HG02642 (cell line): Measurements from ENCODE around the gene ADIPOR1.

Experiments used
- ATAC-seq: cut with Tn5 transposase; IDR thresholded peaks from one replicate; pipeline ENCODE4 v1.9.1; 2021; ENCODE audit warnings: mild to moderate bottlenecking; ENCODE audit not compliant: unreplicated experiment, poor library complexity

The ADIPOR1 gene

GRCh38 chr1:202974856-202975255, 16.7 kb upstream of the ADIPOR1 start:
- ATAC-seq, result no peak

GRCh38 chr1:202972046-202972445, 13.9 kb upstream of the ADIPOR1 start:
- no peak for ATAC-seq

- peak; percentile 41 for ATAC-seq
Observed at GRCh38 chr1:202968895-202969295, 10.8 kb upstream of the ADIPOR1 start.

- ATAC-seq, result no peak
Observed at GRCh38 chr1:202968351-202968750, 10.2 kb upstream of the ADIPOR1 start.

GRCh38 chr1:202967684-202968281, 9.7 kb upstream of the ADIPOR1 start:
- ATAC-seq, result peak; percentile 11

- ATAC-seq, result no peak
Observed at GRCh38 chr1:202966006-202966898, 8.1 kb upstream of the ADIPOR1 start.

- no peak for ATAC-seq
Observed at GRCh38 chr1:202965422-202965821, 7.3 kb upstream of the ADIPOR1 start.

- no peak for ATAC-seq
Observed at GRCh38 chr1:202964791-202965410, 6.8 kb upstream of the ADIPOR1 start.

- ATAC-seq, result no peak
Observed at GRCh38 chr1:202961220-202961880, 3.2 kb upstream of the ADIPOR1 start.

- no peak for ATAC-seq
Observed at GRCh38 chr1:202959276-202959620, 1.1 kb upstream of the ADIPOR1 start.

GRCh38 chr1:202958544-202959275, 598 bp upstream of the ADIPOR1 start:
- no peak for ATAC-seq

- no peak for ATAC-seq
Observed at GRCh38 chr1:202956969-202957368, 1.1 kb downstream of the ADIPOR1 start.

GRCh38 chr1:202954057-202954745, 3.9 kb downstream of the ADIPOR1 start:
- ATAC-seq, result no peak

GRCh38 chr1:202953392-202953791, 4.7 kb downstream of the ADIPOR1 start:
- no peak for ATAC-seq

GRCh38 chr1:202952818-202953217, 5.3 kb downstream of the ADIPOR1 start:
- ATAC-seq, result no peak

GRCh38 chr1:202952099-202952498, 6.0 kb downstream of the ADIPOR1 start:
- no peak for ATAC-seq

- no peak for ATAC-seq
Observed at GRCh38 chr1:202951437-202951836, 6.7 kb downstream of the ADIPOR1 start.

GRCh38 chr1:202945483-202945882, 12.6 kb downstream of the ADIPOR1 start:
- ATAC-seq, result no peak

GRCh38 chr1:202944438-202944921, 13.6 kb downstream of the ADIPOR1 start:
- ATAC-seq, result no peak
